Neural cell (in vitro differentiated cells): ENCODE results near the gene FMNL1. TPM values are rescaled to one million over a fixed set of nuclear protein-coding genes. Genes with fewer than 3 reads are reported as not detected.

ENCODE experiments used
- H2AFZ ChIP-seq: fragments of 200-600, 300-800 bp; sonication (generic), shearing (Covaris generic); 2 replicates; pipeline ENCODE4 v1.6.0; 2014; ENCODE audit warnings: low read depth, mild to moderate bottlenecking, antibody characterized with exemption, low read length, moderate library complexity
- H3F3A ChIP-seq: fragments of 200-600 bp; shearing (Covaris generic); 2 replicates; pipeline ENCODE4 v1.6.1; 2016; ENCODE audit warnings: mild to moderate bottlenecking, moderate library complexity, mixed read lengths, antibody characterized with exemption, low read length; ENCODE audit not compliant: insufficient read depth, poor library complexity, severe bottlenecking
- H3K27ac ChIP-seq: fragments of 200-600, 300-800 bp; sonication (generic), shearing (Covaris generic); 2 replicates; pipeline ENCODE4 v1.5.1; 2014; ENCODE audit warnings: mild to moderate bottlenecking, low read length, moderate library complexity
- H3K27me3 ChIP-seq: fragments of 300-800, 200-600 bp; sonication (generic), shearing (Covaris generic); 2 replicates; pipeline ENCODE4 v1.6.0; 2014; ENCODE audit warnings: mild to moderate bottlenecking, low read depth, low read length, moderate library complexity; ENCODE audit not compliant: insufficient read depth
- H3K36me3 ChIP-seq: fragments of 300-800, 200-600 bp; sonication (generic), shearing (Covaris generic); 2 replicates; pipeline ENCODE4 v1.5.1; 2014; ENCODE audit warnings: mild to moderate bottlenecking, antibody characterized with exemption, low read length, moderate library complexity; ENCODE audit not compliant: insufficient read depth
- H3K4me2 ChIP-seq: fragments of 300-800, 200-600 bp; sonication (generic), shearing (Covaris generic); 2 replicates; pipeline ENCODE4 v1.6.0; 2014; ENCODE audit warnings: mild to moderate bottlenecking, low read length
- H3K4me3 ChIP-seq: fragments of 300-800, 200-600 bp; sonication (generic), shearing (Covaris generic); 2 replicates; pipeline ENCODE4 v1.5.1; 2014; ENCODE audit warnings: mild to moderate bottlenecking, low read length, moderate library complexity
- H3K79me2 ChIP-seq: fragments of 200-600 bp; shearing (Covaris generic); replicated peaks from 2 replicates; pipeline ENCODE4 v1.6.0; 2014; ENCODE audit warnings: mild to moderate bottlenecking, low read length, moderate library complexity; ENCODE audit not compliant: insufficient read depth
- H3K9ac ChIP-seq: fragments of 300-800, 200-600 bp; sonication (generic), shearing (Covaris generic); 2 replicates; pipeline ENCODE4 v1.6.1; 2016; ENCODE audit warnings: mild to moderate bottlenecking, low read length, mixed read lengths
- H3K9me2 ChIP-seq: fragments of 200-600 bp; shearing (Covaris generic); 2 replicates; pipeline ENCODE4 v1.6.1; 2016; ENCODE audit warnings: mild to moderate bottlenecking, low read length, mixed read lengths; ENCODE audit not compliant: insufficient read depth
- H3K9me3 ChIP-seq: fragments of 200-600, 300-800 bp; sonication (generic), shearing (Covaris generic); 2 replicates; pipeline ENCODE4 v1.6.1; 2016; ENCODE audit warnings: mild to moderate bottlenecking, mixed run types, low read length, moderate library complexity, mixed read lengths
- H4K20me1 ChIP-seq: fragments of 200-600 bp; shearing (Covaris generic); 2 replicates; pipeline ENCODE4 v1.6.1; 2016; ENCODE audit warnings: mild to moderate bottlenecking, mixed run types; ENCODE audit not compliant: insufficient read depth
- EP300 ChIP-seq: fragments of 450-650 bp; conservative IDR thresholded peaks from 2 replicates; pipeline ENCODE4 v1.6.1; 2014; ENCODE audit warnings: antibody characterized with exemption, mild to moderate bottlenecking, moderate library complexity; ENCODE audit not compliant: poor library complexity, severe bottlenecking
- EZH2 ChIP-seq: fragments of 200-600, 300-800 bp; shearing (Covaris generic), sonication (generic); IDR thresholded peaks from 2 replicates; pipeline ENCODE4 v1.6.1; 2014; ENCODE audit warnings: antibody characterized with exemption, low read length, borderline replicate concordance, mild to moderate bottlenecking; ENCODE audit not compliant: insufficient read depth, poor library complexity, severe bottlenecking
- MXI1 ChIP-seq: fragments of 450-650 bp; conservative IDR thresholded peaks from 2 replicates; pipeline ENCODE4 v1.6.1; 2014; ENCODE audit warnings: antibody characterized with exemption, mild to moderate bottlenecking; ENCODE audit not compliant: poor library complexity, severe bottlenecking
- POLR2AphosphoS5 ChIP-seq: IDR thresholded peaks from 2 replicates; pipeline ENCODE4 v1.6.1; 2012
- RAD21 ChIP-seq: fragments of 450-650 bp; conservative IDR thresholded peaks from 2 replicates; pipeline ENCODE4 v1.6.1; 2014; ENCODE audit warnings: antibody characterized with exemption, mild to moderate bottlenecking, moderate library complexity
- SMC3 ChIP-seq: fragments of 450-650 bp; conservative IDR thresholded peaks from 2 replicates; pipeline ENCODE4 v1.6.1; 2014; ENCODE audit warnings: antibody characterized with exemption, mild to moderate bottlenecking, moderate library complexity; ENCODE audit not compliant: poor library complexity
- TAF1 ChIP-seq: IDR thresholded peaks from 2 replicates; pipeline ENCODE4 v1.6.1; 2012; ENCODE audit warnings: low read depth
- polyA plus RNA-seq: library from polyadenylated mRNA; depleted of rRNA; stranded (reverse); fragments of >200 nt; gene quantifications from 2 replicates; pipeline ENCODE4 v1.2.3, GENCODE V29; 2014
- TF ChIP-seq, protein P1 (sequence below): IDR thresholded peaks from 2 replicates; pipeline ENCODE4 v1.6.1; 2012; ENCODE audit warnings: borderline replicate concordance
- TF ChIP-seq, protein P2 (sequence below): fragments of 450-650 bp; IDR thresholded peaks from 2 replicates; pipeline ENCODE4 v1.5.1; 2014; ENCODE audit warnings: antibody characterized with exemption, mild to moderate bottlenecking, moderate library complexity; ENCODE audit not compliant: poor library complexity, severe bottlenecking

The FMNL1 gene
- polyA plus RNA-seq, 1 donor from 2014 or later = 5.6 TPM

GRCh38 chr17:45264988-45265387, 43.3 kb downstream of the FMNL1 start:
- no peaks in the 10 kb centered on the region for H3K36me3 ChIP-seq
- H3F3A ChIP-seq = no peaks in the 10 kb centered on the region
- H3K27me3 ChIP-seq = peaks cover 5% of the 10 kb centered on the region
- H3K4me2 ChIP-seq = no peak overlapping the region
- H3K9me2 ChIP-seq = no peaks in the 10 kb centered on the region
- H3K4me3 ChIP-seq = no peak overlapping the region
- TF ChIP-seq SMC3 (no peak), MXI1 (no peak), POLR2AphosphoS5 (no peak), TAF1 (no peak), EZH2 (no peak), EP300 (no peak), RAD21 (no peak)
- TF ChIP-seq, protein P1, sequence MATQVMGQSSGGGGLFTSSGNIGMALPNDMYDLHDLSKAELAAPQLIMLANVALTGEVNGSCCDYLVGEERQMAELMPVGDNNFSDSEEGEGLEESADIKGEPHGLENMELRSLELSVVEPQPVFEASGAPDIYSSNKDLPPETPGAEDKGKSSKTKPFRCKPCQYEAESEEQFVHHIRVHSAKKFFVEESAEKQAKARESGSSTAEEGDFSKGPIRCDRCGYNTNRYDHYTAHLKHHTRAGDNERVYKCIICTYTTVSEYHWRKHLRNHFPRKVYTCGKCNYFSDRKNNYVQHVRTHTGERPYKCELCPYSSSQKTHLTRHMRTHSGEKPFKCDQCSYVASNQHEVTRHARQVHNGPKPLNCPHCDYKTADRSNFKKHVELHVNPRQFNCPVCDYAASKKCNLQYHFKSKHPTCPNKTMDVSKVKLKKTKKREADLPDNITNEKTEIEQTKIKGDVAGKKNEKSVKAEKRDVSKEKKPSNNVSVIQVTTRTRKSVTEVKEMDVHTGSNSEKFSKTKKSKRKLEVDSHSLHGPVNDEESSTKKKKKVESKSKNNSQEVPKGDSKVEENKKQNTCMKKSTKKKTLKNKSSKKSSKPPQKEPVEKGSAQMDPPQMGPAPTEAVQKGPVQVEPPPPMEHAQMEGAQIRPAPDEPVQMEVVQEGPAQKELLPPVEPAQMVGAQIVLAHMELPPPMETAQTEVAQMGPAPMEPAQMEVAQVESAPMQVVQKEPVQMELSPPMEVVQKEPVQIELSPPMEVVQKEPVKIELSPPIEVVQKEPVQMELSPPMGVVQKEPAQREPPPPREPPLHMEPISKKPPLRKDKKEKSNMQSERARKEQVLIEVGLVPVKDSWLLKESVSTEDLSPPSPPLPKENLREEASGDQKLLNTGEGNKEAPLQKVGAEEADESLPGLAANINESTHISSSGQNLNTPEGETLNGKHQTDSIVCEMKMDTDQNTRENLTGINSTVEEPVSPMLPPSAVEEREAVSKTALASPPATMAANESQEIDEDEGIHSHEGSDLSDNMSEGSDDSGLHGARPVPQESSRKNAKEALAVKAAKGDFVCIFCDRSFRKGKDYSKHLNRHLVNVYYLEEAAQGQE = no peak
- TF ChIP-seq, protein P2, sequence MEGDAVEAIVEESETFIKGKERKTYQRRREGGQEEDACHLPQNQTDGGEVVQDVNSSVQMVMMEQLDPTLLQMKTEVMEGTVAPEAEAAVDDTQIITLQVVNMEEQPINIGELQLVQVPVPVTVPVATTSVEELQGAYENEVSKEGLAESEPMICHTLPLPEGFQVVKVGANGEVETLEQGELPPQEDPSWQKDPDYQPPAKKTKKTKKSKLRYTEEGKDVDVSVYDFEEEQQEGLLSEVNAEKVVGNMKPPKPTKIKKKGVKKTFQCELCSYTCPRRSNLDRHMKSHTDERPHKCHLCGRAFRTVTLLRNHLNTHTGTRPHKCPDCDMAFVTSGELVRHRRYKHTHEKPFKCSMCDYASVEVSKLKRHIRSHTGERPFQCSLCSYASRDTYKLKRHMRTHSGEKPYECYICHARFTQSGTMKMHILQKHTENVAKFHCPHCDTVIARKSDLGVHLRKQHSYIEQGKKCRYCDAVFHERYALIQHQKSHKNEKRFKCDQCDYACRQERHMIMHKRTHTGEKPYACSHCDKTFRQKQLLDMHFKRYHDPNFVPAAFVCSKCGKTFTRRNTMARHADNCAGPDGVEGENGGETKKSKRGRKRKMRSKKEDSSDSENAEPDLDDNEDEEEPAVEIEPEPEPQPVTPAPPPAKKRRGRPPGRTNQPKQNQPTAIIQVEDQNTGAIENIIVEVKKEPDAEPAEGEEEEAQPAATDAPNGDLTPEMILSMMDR = no peak
- H3K9ac ChIP-seq = no peak overlapping the region
- no peak overlapping the region for H2AFZ ChIP-seq
- H4K20me1 ChIP-seq = no peaks in the 10 kb centered on the region
- no peaks in the 10 kb centered on the region for H3K79me2 ChIP-seq
- H3K9me3 ChIP-seq = no peaks in the 10 kb centered on the region
- no peak overlapping the region for H3K27ac ChIP-seq

- H3K79me2 ChIP-seq = no peaks in the 10 kb centered on the region
- H3K27ac ChIP-seq = no peak overlapping the region
- no peak overlapping the region for H3K9ac ChIP-seq
- no peaks in the 10 kb centered on the region for H3K9me3 ChIP-seq
- H3K36me3 ChIP-seq = no peaks in the 10 kb centered on the region
- H3F3A ChIP-seq = no peaks in the 10 kb centered on the region
- no peak for TF ChIP-seq TAF1
- TF ChIP-seq POLR2AphosphoS5 = no peak
- no peak for TF ChIP-seq RAD21
- no peak for TF ChIP-seq EP300
- TF ChIP-seq, protein P2 = no peak
- TF ChIP-seq, protein P1 = no peak
- no peak for TF ChIP-seq SMC3
- no peak for TF ChIP-seq EZH2
- no peak for TF ChIP-seq MXI1
- no peak overlapping the region for H2AFZ ChIP-seq
- no peaks in the 10 kb centered on the region for H3K9me2 ChIP-seq
- H3K4me2 ChIP-seq = no peak overlapping the region
- H4K20me1 ChIP-seq = no peaks in the 10 kb centered on the region
- H3K27me3 ChIP-seq = peaks cover 5% of the 10 kb centered on the region
- H3K4me3 ChIP-seq = no peak overlapping the region
Observed at GRCh38 chr17:45265821-45266220, 44.1 kb downstream of the FMNL1 start.
